Common myeloid progenitor, CD34-positive (primary cell): ENCODE data around the gene AMFR. TPM values are rescaled to one million over a fixed set of nuclear protein-coding genes. Genes with fewer than 3 reads are reported as not detected.
A peak's percentile ranks its signal among the peaks of the same experiment; 100 is the strongest.

Experiments
- CTCF ChIA-PET: fragments of 350-600 bp; sonication (Branson Sonifier 250); formaldehyde crosslinking; loops from one replicate; lab custom pipeline; 2021; ENCODE audit warnings: antibody characterized with exemption; lab: Charles Lee
- POLR2A ChIA-PET: fragments of 350-600 bp; sonication (Branson Sonifier 250); formaldehyde crosslinking; loops from one replicate; lab custom pipeline; 2021; ENCODE audit warnings: antibody characterized with exemption; lab: Charles Lee
- DNase-seq, 3 donors: peaks; one replicate each; pipeline versions ENCODE4 v3.0.0 to v3.0.0-alpha.2; 2013
- H3K27ac ChIP-seq, 2 experiments: 1 replicate in 1 of 2; 2 replicates in 1 of 2; pipeline ENCODE4 v1.7.0; 2013; ENCODE audit warnings: inconsistent platforms in 2 of 2, low read length in 2 of 2, mild to moderate bottlenecking in 2 of 2, low read depth in 1 of 2, moderate library complexity in 1 of 2; ENCODE audit not compliant: severe bottlenecking in 2 of 2, insufficient read depth in 1 of 2, poor library complexity in 1 of 2
- H3K27me3 ChIP-seq, 5 experiments: replicated peaks in 2 of 5; 1 replicate in 3 of 5; 2 replicates in 2 of 5; pipeline versions ENCODE4 v1.6.1 to v1.7.0; 2013; ENCODE audit warnings: low read length in 4 of 5, mild to moderate bottlenecking in 2 of 5, moderate library complexity in 2 of 5, inconsistent platforms in 1 of 5; ENCODE audit not compliant: insufficient read depth in 5 of 5, control insufficient read depth in 4 of 5
- H3K36me3 ChIP-seq, 4 experiments: 1 replicate in 2 of 4; 2 replicates in 2 of 4; pipeline versions ENCODE4 v1.6.1 to v1.7.0; 2013; ENCODE audit warnings: low read length in 3 of 4, control low read depth in 1 of 4, mild to moderate bottlenecking in 1 of 4; ENCODE audit not compliant: control insufficient read depth in 4 of 4, insufficient read depth in 4 of 4
- H3K4me1 ChIP-seq, 4 experiments: 1 replicate in 3 of 4; 2 replicates in 1 of 4; pipeline versions ENCODE4 v1.6.1 to v1.7.1; 2013; ENCODE audit warnings: low read length in 3 of 4, mild to moderate bottlenecking in 3 of 4, control low read depth in 1 of 4, inconsistent platforms in 1 of 4, moderate library complexity in 1 of 4; ENCODE audit not compliant: control insufficient read depth in 4 of 4, insufficient read depth in 4 of 4; ENCODE audit errors: control extremely low read depth in 1 of 4
- H3K4me3 ChIP-seq, 7 experiments: 1 replicate in 4 of 7; 2 replicates in 3 of 7; pipeline versions ENCODE4 v1.5.1 to v1.7.0; 2013; ENCODE audit warnings: mild to moderate bottlenecking in 7 of 7, low read length in 6 of 7, moderate library complexity in 6 of 7, inconsistent platforms in 2 of 7, low read depth in 2 of 7, control low read depth in 1 of 7; ENCODE audit not compliant: insufficient read depth in 4 of 7, control insufficient read depth in 1 of 7; ENCODE audit errors: extremely low read depth in 1 of 7
- H3K9me3 ChIP-seq, 5 experiments: 1 replicate in 4 of 5; 2 replicates in 1 of 5; pipeline versions ENCODE4 v1.6.1 to v1.7.1; 2013; ENCODE audit warnings: low read length in 4 of 5, mild to moderate bottlenecking in 2 of 5, inconsistent platforms in 1 of 5, low read depth in 1 of 5, moderate library complexity in 1 of 5; ENCODE audit not compliant: control insufficient read depth in 4 of 5, insufficient read depth in 2 of 5; ENCODE audit errors: control extremely low read depth in 1 of 5
- WGBS: methylation state at CpG from one replicate; pipeline ENCODE4 v1.1.5; 2013; ENCODE audit not compliant: insufficient coverage; 5-methylcytosine and 5-hydroxymethylcytosine counted together
- polyA plus RNA-seq: library from polyadenylated mRNA; unstranded; fragments of 120-200 nt; gene quantifications from one replicate; pipeline ENCODE4 v1.2.1, GENCODE V29; 2013

Gene AMFR
- polyA plus RNA-seq: 41.4 TPM

DNA sequence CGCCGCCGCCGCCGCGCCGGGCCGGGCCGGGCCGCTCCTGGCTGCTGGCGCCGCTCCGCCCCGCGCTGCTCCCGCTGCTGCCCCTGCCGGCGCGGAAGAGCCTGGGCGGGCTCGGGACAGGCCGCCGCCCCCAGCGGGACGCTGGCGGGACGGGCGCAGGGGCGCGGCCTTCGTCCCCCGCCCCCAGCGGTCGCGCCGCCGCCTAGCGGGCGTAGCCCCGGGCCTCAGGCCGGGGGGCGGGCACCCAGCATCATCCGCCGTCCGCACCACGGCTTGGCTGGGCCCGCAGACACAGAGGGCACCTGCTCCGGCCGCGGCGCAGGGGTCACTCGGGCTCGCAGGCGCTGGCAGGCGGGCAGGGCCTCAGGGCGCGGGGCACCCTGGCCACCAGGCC, at the start of gene AMFR:
Gene AMFR, minus strand, starts transcription at position 107 of the 394 bp plus-strand sequence. CDS start 218 bp downstream, outside the sequence.
- H3K4me1 ChIP-seq: peaks cover 11 to 32% (median 22%) of the 10 kb centered on the region in 4 experiments
- DNase-seq: peak; percentile 87 to 92 (median 90)
- H3K27me3 ChIP-seq: no peaks in the 10 kb centered on the region
- ChIA-PET CTCF (interaction anchor here (1.1 kb wide), 1 partner anchor 19 kb away, joined by 3 read pairs; no protein-coding TSS in a partner anchor), POLR2A (interaction anchor here (0.6 kb wide), 1 partner anchor 143 kb away, joined by 4 read pairs; no protein-coding TSS in a partner anchor)
- peak within 1 kb of the TSS in 1 of 2 experiments; percentile 82 for H3K27ac ChIP-seq
- peak within 1 kb of the TSS; percentile 54 to 91 (median 88) for H3K4me3 ChIP-seq
- peaks cover 0 to 6% (median under 1%) of the 10 kb centered on the region in 4 experiments for H3K36me3 ChIP-seq
- under 1% methylated on average over 51 of the region's 57 CpGs for WGBS
- no peaks in the 10 kb centered on the region for H3K9me3 ChIP-seq

DNA sequence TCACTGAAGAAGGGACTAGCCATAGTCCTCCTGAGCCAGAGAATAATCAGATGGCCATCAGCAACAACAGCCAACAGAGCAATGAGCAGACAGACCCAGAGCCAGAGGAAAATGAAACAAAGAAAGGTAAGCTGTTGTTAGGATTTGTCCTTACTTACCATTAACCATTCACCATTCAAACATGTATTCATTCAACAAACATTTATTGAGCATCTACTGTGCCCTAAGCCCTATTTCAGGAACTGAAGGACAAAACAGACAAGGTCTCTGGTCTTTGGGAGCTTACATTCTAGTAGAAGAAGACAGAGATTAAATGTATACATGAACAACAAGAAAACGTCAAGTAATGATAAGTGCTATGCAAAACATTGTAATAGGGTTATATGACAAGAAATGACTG, 45.3 kb upstream of the AMFR start:
- Histone ChIP-seq H3K9me3 (no peaks in the 10 kb centered on the region), H3K36me3 (peaks cover 38 to 86% (median 68%) of the 10 kb centered on the region in 4 experiments), H3K27me3 (no peaks in the 10 kb centered on the region), H3K27ac (no peak overlapping the region), H3K4me1 (no peaks in the 10 kb centered on the region), H3K4me3 (no peak overlapping the region)
- WGBS: no CpG with 5 or more reads among the region's 1 CpG
- POLR2A ChIA-PET: no interaction called here
- CTCF ChIA-PET: interaction anchor here (0.6 to 1.0 kb wide), 2 partner anchors 33 to 39 kb away, joined by 3 read pairs; no protein-coding TSS in a partner anchor
- DNase-seq: no peak

DNA sequence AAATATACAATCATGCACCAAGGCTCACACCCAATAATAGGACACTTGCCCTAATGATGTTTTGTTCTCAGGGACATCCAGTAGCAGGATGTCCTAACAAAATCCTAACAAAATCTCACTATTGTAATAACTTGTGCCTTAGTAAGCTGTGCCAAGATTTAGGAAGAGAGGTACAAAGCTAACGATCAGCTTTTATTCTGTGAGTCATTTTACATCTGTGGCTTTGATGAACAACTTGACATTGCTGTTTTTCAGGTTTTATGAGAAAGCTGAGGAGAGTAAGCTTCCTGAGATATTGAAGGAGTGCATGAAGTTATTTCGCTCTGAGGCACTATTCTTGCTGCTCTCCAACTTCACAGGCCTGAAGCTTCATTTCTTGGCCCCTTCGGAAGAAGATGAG, 44.9 kb upstream of the AMFR start:
- Histone ChIP-seq H3K27me3 (no peaks in the 10 kb centered on the region), H3K36me3 (peaks cover 39 to 84% (median 68%) of the 10 kb centered on the region in 4 experiments), H3K4me3 (no peak overlapping the region), H3K27ac (no peak overlapping the region), H3K4me1 (no peaks in the 10 kb centered on the region), H3K9me3 (no peaks in the 10 kb centered on the region)
- ChIA-PET CTCF (interaction anchor here (0.6 to 1.7 kb wide), 2 partner anchors 34 to 114 kb away, joined by 3 read pairs; no protein-coding TSS in a partner anchor), POLR2A (no interaction called here)
- no peak for DNase-seq
- 96% methylated on average over 3 of the region's 3 CpGs for WGBS

DNA sequence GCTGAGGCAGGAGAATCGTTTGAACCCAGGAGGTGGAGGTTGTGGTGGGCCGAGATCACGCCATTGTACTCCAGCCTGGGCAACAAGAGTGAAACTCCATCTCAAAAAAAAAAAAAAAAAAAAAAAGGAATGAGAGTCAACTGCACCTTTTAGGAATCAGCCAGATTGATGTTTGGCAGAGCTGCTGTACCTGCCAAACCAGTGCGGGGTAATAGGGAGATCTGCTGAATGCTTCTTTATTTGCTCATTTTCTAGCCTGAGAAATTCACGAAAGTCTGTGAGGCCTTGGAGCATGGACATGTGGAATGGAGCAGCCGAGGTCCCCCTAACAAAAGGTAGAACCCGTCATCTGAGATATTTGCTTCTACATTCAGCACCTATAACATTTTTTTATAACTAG, 44.4 kb upstream of the AMFR start:
- no peak for DNase-seq
- WGBS: 100% methylated on average over 3 of the region's 7 CpGs
- Histone ChIP-seq H3K27ac (no peak overlapping the region), H3K4me1 (no peaks in the 10 kb centered on the region), H3K36me3 (peaks cover 37 to 82% (median 65%) of the 10 kb centered on the region in 4 experiments), H3K9me3 (no peaks in the 10 kb centered on the region), H3K4me3 (no peak overlapping the region), H3K27me3 (no peaks in the 10 kb centered on the region)
- ChIA-PET CTCF (interaction anchor here (1.7 kb wide), 1 partner anchor 114 kb away, joined by 3 read pairs; no protein-coding TSS in a partner anchor), POLR2A (no interaction called here)

DNA sequence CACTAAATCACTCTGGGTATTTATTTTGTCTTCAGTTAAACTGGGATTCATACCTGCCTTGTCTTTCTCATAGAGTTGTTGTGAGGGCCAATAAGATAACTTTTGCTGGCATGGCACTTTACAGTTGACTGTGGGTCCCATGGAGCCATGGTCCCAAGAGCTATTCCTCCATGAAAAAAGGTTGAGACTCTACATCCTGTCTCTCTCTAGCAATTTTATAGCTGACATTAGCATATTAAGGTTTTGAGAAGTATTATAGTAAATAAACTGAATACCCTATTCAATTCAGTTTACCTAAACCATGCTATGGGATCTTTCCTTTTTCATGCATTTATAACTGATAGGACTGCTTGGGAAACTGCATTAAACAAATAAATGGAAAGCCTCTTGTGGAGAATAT, 43.5 kb upstream of the AMFR start:
- DNase-seq: no peak
- ChIA-PET CTCF (interaction anchor here (1.7 kb wide), 1 partner anchor 113 kb away, joined by 3 read pairs; no protein-coding TSS in a partner anchor), POLR2A (no interaction called here)
- Histone ChIP-seq H3K4me3 (no peak overlapping the region), H3K27ac (no peak overlapping the region), H3K9me3 (no peaks in the 10 kb centered on the region), H3K4me1 (no peaks in the 10 kb centered on the region), H3K27me3 (no peaks in the 10 kb centered on the region), H3K36me3 (peaks cover 40 to 84% (median 67%) of the 10 kb centered on the region in 4 experiments)

DNA sequence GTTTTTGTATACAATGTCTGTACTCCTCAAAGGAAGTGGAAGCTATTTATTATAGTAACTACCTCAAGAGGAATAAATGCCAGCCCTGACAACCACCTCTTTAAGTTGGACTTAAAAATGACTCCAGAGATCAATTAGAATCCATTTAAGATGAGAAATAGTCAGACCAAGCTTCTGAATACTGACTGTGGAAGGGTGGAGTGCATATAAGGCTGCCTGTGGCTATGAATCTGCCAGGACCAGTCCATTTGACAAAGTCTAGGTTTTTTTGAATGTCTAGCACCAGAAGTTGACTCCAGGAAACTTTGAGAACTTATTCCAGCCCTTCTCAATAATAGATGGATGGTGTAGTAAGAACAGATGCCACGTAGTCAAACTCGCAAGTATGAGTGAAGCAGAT, 41.0 kb upstream of the AMFR start:
- H3K4me1 ChIP-seq: no peaks in the 10 kb centered on the region
- no peaks in the 10 kb centered on the region for H3K9me3 ChIP-seq
- H3K27ac ChIP-seq: no peak overlapping the region
- ChIA-PET POLR2A (no interaction called here), CTCF (no interaction called here)
- 100% methylated on average over 2 of the region's 2 CpGs for WGBS
- H3K36me3 ChIP-seq: peaks cover 36 to 78% (median 60%) of the 10 kb centered on the region in 4 experiments
- no peaks in the 10 kb centered on the region for H3K27me3 ChIP-seq
- no peak for DNase-seq
- H3K4me3 ChIP-seq: no peak overlapping the region

DNA sequence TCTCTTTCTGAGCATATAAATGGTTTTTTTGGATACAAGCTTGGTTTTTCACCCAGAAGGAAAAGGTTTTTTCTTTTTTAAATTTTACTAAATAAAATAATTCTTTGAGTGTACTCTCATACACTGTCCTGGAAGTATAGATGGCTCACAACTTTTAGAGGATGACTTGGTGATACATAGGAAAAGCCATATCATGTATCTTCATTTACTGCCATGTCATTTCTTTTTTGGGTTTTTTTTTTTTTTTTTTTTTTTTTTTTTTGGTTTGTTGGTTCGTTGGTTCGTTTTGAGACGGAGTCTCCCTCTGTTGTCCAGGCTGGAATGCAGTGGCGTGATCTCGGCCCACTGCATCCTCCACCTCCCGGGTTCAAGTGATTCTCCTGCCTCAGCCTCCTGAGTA, 37.8 kb upstream of the AMFR start:
- ChIA-PET CTCF (no interaction called here), POLR2A (interaction anchor here (0.6 kb wide), 1 partner anchor 774 kb away, joined by 3 read pairs; no protein-coding TSS in a partner anchor)
- DNase-seq: no peak
- H3K9me3 ChIP-seq: no peaks in the 10 kb centered on the region
- no peak overlapping the region for H3K27ac ChIP-seq
- no peaks in the 10 kb centered on the region for H3K4me1 ChIP-seq
- WGBS: 96% methylated on average over 4 of the region's 6 CpGs
- no peak overlapping the region for H3K4me3 ChIP-seq
- no peaks in the 10 kb centered on the region for H3K27me3 ChIP-seq
- peaks cover 34 to 70% (median 50%) of the 10 kb centered on the region in 4 experiments for H3K36me3 ChIP-seq
